Measurements from ENCODE around the gene HOXA1.

Gene HOXA1

GRCh38 chr7:27131390-27131819 lies 35.6 kb upstream of the HOXA1 start:
- no peak for DNase-seq (ENCODE audit: low spot score)

- peak; percentile 84 for DNase-seq (ENCODE audit: low spot score)
Measured at GRCh38 chr7:27130540-27131389, 35.0 kb upstream of the HOXA1 start, which contains the start of gene HOXA4. TSS of gene HOXA4 (minus strand) at chr7:27130757. CDS start at chr7:27130733, 24 bp downstream.

- DNase-seq (ENCODE audit: low spot score) = no peak
Measured at GRCh38 chr7:27129729-27130539, 34.1 kb upstream of the HOXA1 start.

GRCh38 chr7:27128776-27129728 lies 33.3 kb upstream of the HOXA1 start:
- no peak for DNase-seq (ENCODE audit: low spot score)

GRCh38 chr7:27128034-27128433 lies 32.2 kb upstream of the HOXA1 start:
- DNase-seq (ENCODE audit: low spot score) = no peak

GRCh38 chr7:27126596-27127327 lies 31.0 kb upstream of the HOXA1 start:
- DNase-seq (ENCODE audit: low spot score) = no peak

GRCh38 chr7:27125986-27126394 lies 30.2 kb upstream of the HOXA1 start:
- no peak for DNase-seq (ENCODE audit: low spot score)

- no peak for DNase-seq (ENCODE audit: low spot score)
Measured at GRCh38 chr7:27124902-27125689, 29.3 kb upstream of the HOXA1 start.

- DNase-seq (ENCODE audit: low spot score) = no peak
Measured at GRCh38 chr7:27124096-27124901, 28.5 kb upstream of the HOXA1 start.

- DNase-seq (ENCODE audit: low spot score) = no peak
Measured at GRCh38 chr7:27123477-27124053, 27.8 kb upstream of the HOXA1 start.

- DNase-seq (ENCODE audit: low spot score) = no peak
Measured at GRCh38 chr7:27123007-27123476, 27.2 kb upstream of the HOXA1 start.

GRCh38 chr7:27122077-27122910 lies 26.5 kb upstream of the HOXA1 start:
- no peak for DNase-seq (ENCODE audit: low spot score)

- DNase-seq (ENCODE audit: low spot score) = no peak
Measured at GRCh38 chr7:27121684-27122076, 25.9 kb upstream of the HOXA1 start.

- no peak for DNase-seq (ENCODE audit: low spot score)
Measured at GRCh38 chr7:27119412-27119911, 23.7 kb upstream of the HOXA1 start.

GRCh38 chr7:27118580-27118979 lies 22.8 kb upstream of the HOXA1 start:
- DNase-seq (ENCODE audit: low spot score) = no peak

- no peak for DNase-seq (ENCODE audit: low spot score)
Measured at GRCh38 chr7:27117887-27118491, 22.2 kb upstream of the HOXA1 start.
